Left kidney (tissue), 2 donors: Measurements from ENCODE around the gene AP1B1. TPM values are rescaled to one million over a fixed set of nuclear protein-coding genes. Genes with fewer than 3 reads are reported as not detected.
"Not testable (repeated sequence)": the region's sequence is repeated elsewhere in the genome, so short reads cannot be mapped to it uniquely, and the experiment has no call there.

ENCODE experiments used
- DNase-seq: peaks from one replicate; pipeline ENCODE4 v3.0.0-alpha.2; 2013
- polyA plus RNA-seq: library from polyadenylated mRNA; unstranded; fragments of 120-200 nt; gene quantifications from one replicate; pipeline ENCODE4 v1.2.1, GENCODE V29; 2013; ENCODE audit not compliant: insufficient read length

Gene AP1B1
- polyA plus RNA-seq, 1 donor = 43.9 TPM

- DNase-seq = no peak
These were observed 1.9 kb upstream of the AP1B1 start for GRCh38 chr22:29390270-29390669.

- no peak for DNase-seq
These were observed 355 bp upstream of the AP1B1 start for GRCh38 chr22:29388759-29389090.

GRCh38 chr22:29386708-29387107 lies 1.7 kb downstream of the AP1B1 start:
- no peak for DNase-seq

GRCh38 chr22:29385748-29386147 lies 2.6 kb downstream of the AP1B1 start:
- DNase-seq = no peak

- DNase-seq = no peak
These were observed 3.1 kb downstream of the AP1B1 start for GRCh38 chr22:29385151-29385704.

- no peak for DNase-seq
These were observed 4.6 kb downstream of the AP1B1 start for GRCh38 chr22:29383740-29384139.

- DNase-seq = no peak
These were observed 5.6 kb downstream of the AP1B1 start for GRCh38 chr22:29382580-29383302.

- no peak for DNase-seq
These were observed 7.5 kb downstream of the AP1B1 start for GRCh38 chr22:29380856-29381255.

GRCh38 chr22:29380032-29380781 lies 8.2 kb downstream of the AP1B1 start:
- no peak for DNase-seq

GRCh38 chr22:29379258-29379657 lies 9.1 kb downstream of the AP1B1 start:
- DNase-seq = no peak

- no peak for DNase-seq
These were observed 10.4 kb downstream of the AP1B1 start for GRCh38 chr22:29377979-29378378.

- not testable (repeated sequence) for DNase-seq
These were observed 11.7 kb downstream of the AP1B1 start for GRCh38 chr22:29376705-29377104.

GRCh38 chr22:29375398-29376076 lies 12.8 kb downstream of the AP1B1 start:
- DNase-seq = no peak

GRCh38 chr22:29374806-29375205 lies 13.6 kb downstream of the AP1B1 start:
- not testable (repeated sequence) for DNase-seq

GRCh38 chr22:29374401-29374800 lies 14.0 kb downstream of the AP1B1 start:
- no peak for DNase-seq

GRCh38 chr22:29370537-29370936 lies 17.8 kb downstream of the AP1B1 start:
- no peak for DNase-seq

- DNase-seq = no peak
These were observed 18.9 kb downstream of the AP1B1 start for GRCh38 chr22:29369460-29369859.

- DNase-seq = no peak
These were observed 28.9 kb downstream of the AP1B1 start for GRCh38 chr22:29359469-29359868.

GRCh38 chr22:29357193-29357890 lies 31.0 kb downstream of the AP1B1 start:
- not testable (repeated sequence) for DNase-seq

GRCh38 chr22:29353860-29354259 lies 34.5 kb downstream of the AP1B1 start:
- no peak for DNase-seq

GRCh38 chr22:29353286-29353685 lies 35.1 kb downstream of the AP1B1 start:
- DNase-seq = no peak

- no peak for DNase-seq
These were observed 35.6 kb downstream of the AP1B1 start for GRCh38 chr22:29352778-29353177.
